Hepatocyte (in vitro differentiated cells): ENCODE measurements around the gene HYAL3. TPM values are rescaled to one million over a fixed set of nuclear protein-coding genes. Genes with fewer than 3 reads are reported as not detected.

Source experiments
- DNase-seq: peaks from one replicate; pipeline ENCODE4 v3.0.0-alpha.2; 2016; ENCODE audit warnings: low spot score
- H2AFZ ChIP-seq: fragments of 200-600 bp; sonication (generic); 2 replicates; pipeline ENCODE4 v1.6.0; 2016; ENCODE audit warnings: antibody characterized with exemption, mild to moderate bottlenecking
- H3K27ac ChIP-seq: fragments of 200-600 bp; sonication (generic); 2 replicates; pipeline ENCODE4 v1.5.1; 2016; ENCODE audit warnings: mild to moderate bottlenecking
- H3K27me3 ChIP-seq: fragments of 200-600 bp; sonication (generic); 2 replicates; pipeline ENCODE4 v1.6.1; 2016
- H3K36me3 ChIP-seq: fragments of 200-600 bp; sonication (generic); replicated peaks from 2 replicates; pipeline ENCODE4 v1.5.1; 2016; ENCODE audit warnings: low read depth; ENCODE audit not compliant: insufficient read depth
- H3K4me1 ChIP-seq: fragments of 200-600 bp; sonication (generic); 2 replicates; pipeline ENCODE4 v1.5.1; 2016; ENCODE audit warnings: mild to moderate bottlenecking, moderate library complexity; ENCODE audit not compliant: insufficient read depth
- H3K4me2 ChIP-seq: fragments of 200-600 bp; sonication (generic); 2 replicates; pipeline ENCODE4 v1.6.0; 2016
- H3K4me3 ChIP-seq: fragments of 200-600 bp; sonication (generic); 2 replicates; pipeline ENCODE4 v1.5.1; 2016; ENCODE audit warnings: mild to moderate bottlenecking
- H3K79me2 ChIP-seq: fragments of 200-600 bp; sonication (generic); 2 replicates; pipeline ENCODE4 v1.6.0; 2017; ENCODE audit warnings: mild to moderate bottlenecking
- H3K9me2 ChIP-seq: fragments of 200-600 bp; sonication (generic); replicated peaks from 2 replicates; pipeline ENCODE4 v1.6.0; 2017; ENCODE audit warnings: mild to moderate bottlenecking; ENCODE audit not compliant: insufficient read depth
- H3K9me3 ChIP-seq: fragments of 200-600 bp; sonication (generic); 2 replicates; pipeline ENCODE4 v1.5.1; 2016; ENCODE audit warnings: low read depth, mild to moderate bottlenecking
- H4K20me1 ChIP-seq: fragments of 200-600 bp; sonication (generic); 2 replicates; pipeline ENCODE4 v1.6.0; 2016; ENCODE audit warnings: mild to moderate bottlenecking; ENCODE audit not compliant: insufficient read depth, poor library complexity, severe bottlenecking
- EZH2 ChIP-seq: fragments of 200-600 bp; sonication (generic); IDR thresholded peaks from 2 replicates; pipeline ENCODE4 v1.6.1; 2016; ENCODE audit warnings: antibody characterized with exemption, mild to moderate bottlenecking, borderline replicate concordance
- EZH2phosphoT487 ChIP-seq: fragments of 200-600 bp; sonication (generic); IDR thresholded peaks from one replicate; pipeline ENCODE4 v1.6.1; 2018; ENCODE audit warnings: antibody characterized with exemption, mild to moderate bottlenecking, low read depth, moderate library complexity; ENCODE audit not compliant: unreplicated experiment, severe bottlenecking
- WGBS: methylation state at CpG from one replicate; pipeline ENCODE4 v1.1.6; 2016; ENCODE audit warnings: low lambda C conversion rate; ENCODE audit errors: missing lambda C conversion rate; 5-methylcytosine and 5-hydroxymethylcytosine counted together
- polyA plus RNA-seq: library from polyadenylated mRNA; unstranded; fragments of >200 nt; fragmentation: Nextera tagmentation; extraction: Ambion mirVana; gene quantifications from 2 replicates; pipeline ENCODE4 v1.2.1, GENCODE V29; 2016
- total RNA-seq: library from RNA; depleted of rRNA; stranded (reverse); fragments of >200 nt; gene quantifications from 2 replicates; pipeline ENCODE4 v1.2.3, GENCODE V29; 2014
- TF ChIP-seq, protein P1 (sequence below): fragments of 200-600 bp; sonication (generic); IDR thresholded peaks from 2 replicates; pipeline ENCODE4 v1.5.1; 2016; ENCODE audit warnings: antibody characterized with exemption, mild to moderate bottlenecking; ENCODE audit not compliant: poor library complexity

The HYAL3 gene
- total and polyA plus RNA-seq, 2 experiments from 2014 or later, result 3.7 to 7.0 TPM

DNA sequence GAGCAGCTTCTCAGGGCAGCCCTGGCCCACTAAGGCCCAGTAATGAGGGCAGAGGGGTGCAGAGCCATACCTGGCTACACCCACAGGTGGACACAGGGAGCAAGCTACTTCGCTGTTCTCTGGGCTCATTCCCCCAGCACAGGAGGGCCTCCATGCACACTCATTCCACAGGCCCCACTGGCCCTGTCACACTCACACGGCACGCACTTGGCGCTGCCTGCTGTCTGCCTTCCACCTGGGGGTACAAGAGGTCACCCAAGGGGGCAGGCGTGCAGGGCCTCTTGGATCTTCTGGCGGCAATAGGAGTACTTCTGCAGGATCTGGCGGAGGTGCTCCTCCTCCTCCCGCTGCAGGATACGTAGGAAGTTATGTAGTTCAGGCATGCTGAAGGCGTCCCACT is 31.1 kb upstream of the HYAL3 start:
- Histone ChIP-seq H3K9me3 (no peaks in the 10 kb centered on the region), H3K36me3 (no peaks in the 10 kb centered on the region), H3K79me2 (peaks cover 54% of the 10 kb centered on the region), H3K4me2 (no peak overlapping the region), H3K4me1 (peaks cover 12% of the 10 kb centered on the region), H4K20me1 (peaks cover 5% of the 10 kb centered on the region), H3K9me2 (no peaks in the 10 kb centered on the region), H2AFZ (no peak overlapping the region), H3K27ac (no peak overlapping the region), H3K4me3 (no peak overlapping the region), H3K27me3 (no peaks in the 10 kb centered on the region)
- TF ChIP-seq, protein P1, sequence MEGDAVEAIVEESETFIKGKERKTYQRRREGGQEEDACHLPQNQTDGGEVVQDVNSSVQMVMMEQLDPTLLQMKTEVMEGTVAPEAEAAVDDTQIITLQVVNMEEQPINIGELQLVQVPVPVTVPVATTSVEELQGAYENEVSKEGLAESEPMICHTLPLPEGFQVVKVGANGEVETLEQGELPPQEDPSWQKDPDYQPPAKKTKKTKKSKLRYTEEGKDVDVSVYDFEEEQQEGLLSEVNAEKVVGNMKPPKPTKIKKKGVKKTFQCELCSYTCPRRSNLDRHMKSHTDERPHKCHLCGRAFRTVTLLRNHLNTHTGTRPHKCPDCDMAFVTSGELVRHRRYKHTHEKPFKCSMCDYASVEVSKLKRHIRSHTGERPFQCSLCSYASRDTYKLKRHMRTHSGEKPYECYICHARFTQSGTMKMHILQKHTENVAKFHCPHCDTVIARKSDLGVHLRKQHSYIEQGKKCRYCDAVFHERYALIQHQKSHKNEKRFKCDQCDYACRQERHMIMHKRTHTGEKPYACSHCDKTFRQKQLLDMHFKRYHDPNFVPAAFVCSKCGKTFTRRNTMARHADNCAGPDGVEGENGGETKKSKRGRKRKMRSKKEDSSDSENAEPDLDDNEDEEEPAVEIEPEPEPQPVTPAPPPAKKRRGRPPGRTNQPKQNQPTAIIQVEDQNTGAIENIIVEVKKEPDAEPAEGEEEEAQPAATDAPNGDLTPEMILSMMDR, result no peak
- TF ChIP-seq EZH2 (no peak), EZH2phosphoT487 (no peak)
- DNase-seq, result no peak
- WGBS, result 98% methylated on average over 10 of the region's 10 CpGs

DNA sequence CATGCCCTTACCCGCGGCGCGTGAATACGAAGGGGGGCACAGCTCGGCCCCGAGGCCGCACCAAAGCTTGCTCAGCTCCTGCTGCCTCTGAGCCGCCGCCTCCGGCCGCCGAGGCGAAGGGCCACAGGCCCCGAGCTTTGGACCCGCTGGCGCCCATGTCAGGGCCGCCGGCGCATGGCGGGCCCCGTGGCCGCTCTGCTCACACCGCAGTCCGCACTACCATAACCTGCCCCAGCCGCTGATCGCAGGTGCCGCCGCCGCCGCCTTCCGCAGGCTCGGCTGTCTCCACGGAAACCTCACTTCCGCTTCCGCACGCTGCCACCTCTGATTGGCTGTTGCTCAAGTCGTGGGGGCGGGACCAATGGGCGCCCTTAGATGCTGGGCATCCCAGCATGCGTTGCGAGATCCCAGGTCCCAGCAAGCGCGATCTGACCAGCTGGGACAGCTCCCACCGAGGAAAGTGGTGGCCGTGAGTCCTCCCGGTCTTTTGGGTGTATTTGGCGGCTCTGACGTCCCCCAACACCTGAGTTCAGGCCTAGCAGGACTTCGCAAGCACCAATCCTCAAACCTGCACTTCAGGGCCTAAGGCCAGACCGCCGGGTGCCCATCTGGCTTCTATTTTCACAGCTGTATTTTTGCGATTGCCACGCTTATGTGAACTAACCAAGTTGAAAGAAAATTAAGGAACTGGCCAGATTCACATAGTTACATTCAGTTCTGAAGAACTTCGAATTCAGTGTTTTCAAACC is 28.9 kb upstream of the HYAL3 start, which contains the start of gene TUSC2:
TSS of gene TUSC2 (minus strand) at position 281 of the 749 bp plus-strand sequence. CDS start at position 157, 124 bp downstream.
- H3K27me3 ChIP-seq, result no peaks in the 10 kb centered on the region
- no peaks in the 10 kb centered on the region for H3K9me3 ChIP-seq
- H3K4me1 ChIP-seq, result peaks cover 11% of the 10 kb centered on the region
- no peaks in the 10 kb centered on the region for H3K9me2 ChIP-seq
- peaks cover 2% of the 10 kb centered on the region for H4K20me1 ChIP-seq
- H3K79me2 ChIP-seq, result peaks cover 32% of the 10 kb centered on the region
- DNase-seq, result peak; percentile 99
- peak within 1 kb of the TSS; percentile 86 for H3K4me2 ChIP-seq
- H3K4me3 ChIP-seq, result peak within 1 kb of the TSS; percentile 18
- 5% methylated on average over 54 of the region's 55 CpGs for WGBS
- no peaks in the 10 kb centered on the region for H3K36me3 ChIP-seq
- TF ChIP-seq EZH2 (no peak), EZH2phosphoT487 (no peak)
- TF ChIP-seq, protein P1, result no peak
- H2AFZ ChIP-seq, result peak within 1 kb of the TSS; percentile 39
- H3K27ac ChIP-seq, result peak within 1 kb of the TSS; percentile 72

DNA sequence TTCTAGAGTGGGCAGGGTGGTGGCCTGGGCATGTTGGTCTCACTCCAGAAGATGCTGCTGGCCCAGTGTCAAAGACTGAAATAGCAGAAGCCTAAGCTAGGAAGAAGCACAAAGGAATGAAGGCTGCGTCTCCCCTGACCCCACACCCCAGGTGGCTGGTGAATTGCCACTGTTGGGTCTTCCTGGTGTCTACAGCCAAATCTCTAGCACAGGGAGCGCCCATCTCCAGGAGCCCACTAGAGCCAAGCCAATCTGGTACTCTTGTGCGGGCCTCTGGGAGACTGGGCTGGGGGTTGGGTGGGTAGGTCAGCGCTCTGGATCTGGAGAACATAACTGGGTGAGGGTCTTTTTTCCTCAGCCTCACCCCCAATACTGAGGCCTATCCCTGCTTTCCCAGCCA is 27.9 kb upstream of the HYAL3 start:
- Histone ChIP-seq H3K4me3 (peak overlapping the region; percentile 18), H3K27me3 (no peaks in the 10 kb centered on the region), H3K4me2 (peak overlapping the region; percentile 86), H3K27ac (no peak overlapping the region), H3K79me2 (peaks cover 24% of the 10 kb centered on the region), H4K20me1 (peaks cover 2% of the 10 kb centered on the region), H3K9me3 (no peaks in the 10 kb centered on the region), H3K4me1 (peaks cover 19% of the 10 kb centered on the region), H3K36me3 (no peaks in the 10 kb centered on the region), H3K9me2 (no peaks in the 10 kb centered on the region), H2AFZ (no peak overlapping the region)
- 85% methylated on average over 4 of the region's 4 CpGs for WGBS
- no peak for TF ChIP-seq EZH2
- TF ChIP-seq EZH2phosphoT487, result no peak
- TF ChIP-seq, protein P1, result no peak
- no peak for DNase-seq
